GM18498 (cell line): Measurements from ENCODE around the gene KCNG4.
"Not testable (repeated sequence)": the region's sequence is repeated elsewhere in the genome, so short reads cannot be mapped to it uniquely, and the experiment has no call there.

ENCODE experiments used
- ATAC-seq: cut with Tn5 transposase; IDR thresholded peaks from one replicate; pipeline ENCODE4 v1.9.1; 2021; ENCODE audit warnings: mild to moderate bottlenecking, moderate library complexity; ENCODE audit not compliant: unreplicated experiment

KCNG4 gene

GRCh38 chr16:84212154-84212553 lies 27.7 kb downstream of the KCNG4 start:
- no peak for ATAC-seq

- ATAC-seq: no peak
Measured at GRCh38 chr16:84209989-84210388, 29.8 kb downstream of the KCNG4 start.

GRCh38 chr16:84207879-84208278 lies 31.9 kb downstream of the KCNG4 start:
- no peak for ATAC-seq

- no peak for ATAC-seq
Measured at GRCh38 chr16:84207251-84207650, 32.6 kb downstream of the KCNG4 start.

- no peak for ATAC-seq
Measured at GRCh38 chr16:84205976-84206691, 33.7 kb downstream of the KCNG4 start.

- ATAC-seq: not testable (repeated sequence)
Measured at GRCh38 chr16:84205123-84205522, 34.7 kb downstream of the KCNG4 start.

- not testable (repeated sequence) for ATAC-seq
Measured at GRCh38 chr16:84204551-84204950, 35.3 kb downstream of the KCNG4 start.

GRCh38 chr16:84199861-84200260 lies 40.0 kb downstream of the KCNG4 start:
- no peak for ATAC-seq

- ATAC-seq: no peak
Measured at GRCh38 chr16:84199097-84199496, 40.7 kb downstream of the KCNG4 start.

- no peak for ATAC-seq
Measured at GRCh38 chr16:84198401-84198800, 41.4 kb downstream of the KCNG4 start.

- no peak for ATAC-seq
Measured at GRCh38 chr16:84197466-84198128, 42.2 kb downstream of the KCNG4 start.

GRCh38 chr16:84196727-84197394 lies 43.0 kb downstream of the KCNG4 start:
- ATAC-seq: no peak

GRCh38 chr16:84196101-84196500 lies 43.7 kb downstream of the KCNG4 start:
- no peak for ATAC-seq

GRCh38 chr16:84195201-84196093 lies 44.4 kb downstream of the KCNG4 start:
- no peak for ATAC-seq

GRCh38 chr16:84194470-84195200 lies 45.2 kb downstream of the KCNG4 start:
- ATAC-seq: peak; percentile 48

- peak; percentile 6 for ATAC-seq
Measured at GRCh38 chr16:84194018-84194417, 45.8 kb downstream of the KCNG4 start.

GRCh38 chr16:84193480-84193879 lies 46.3 kb downstream of the KCNG4 start:
- ATAC-seq: no peak

- no peak for ATAC-seq
Measured at GRCh38 chr16:84191466-84191865, 48.3 kb downstream of the KCNG4 start.

GRCh38 chr16:84190731-84191388 lies 49.0 kb downstream of the KCNG4 start, which contains the start of gene ADAD2:
ADAD2 (plus strand) TSS chr16:84191157; CDS start chr16:84191231, 74 bp downstream.
- ATAC-seq: no peak
